Erythroblast (primary cell): Measurements from ENCODE around the gene KRT5.

Source experiments
- GATA1 ChIP-seq: IDR thresholded peaks from 2 replicates; pipeline ENCODE4 v1.6.1; 2011; ENCODE audit warnings: low read depth, mild to moderate bottlenecking, control low read depth, low read length, moderate library complexity
- POLR2A ChIP-seq: IDR thresholded peaks from 2 replicates; pipeline ENCODE4 v1.6.1; 2011; ENCODE audit warnings: mild to moderate bottlenecking, low read length

DNA sequence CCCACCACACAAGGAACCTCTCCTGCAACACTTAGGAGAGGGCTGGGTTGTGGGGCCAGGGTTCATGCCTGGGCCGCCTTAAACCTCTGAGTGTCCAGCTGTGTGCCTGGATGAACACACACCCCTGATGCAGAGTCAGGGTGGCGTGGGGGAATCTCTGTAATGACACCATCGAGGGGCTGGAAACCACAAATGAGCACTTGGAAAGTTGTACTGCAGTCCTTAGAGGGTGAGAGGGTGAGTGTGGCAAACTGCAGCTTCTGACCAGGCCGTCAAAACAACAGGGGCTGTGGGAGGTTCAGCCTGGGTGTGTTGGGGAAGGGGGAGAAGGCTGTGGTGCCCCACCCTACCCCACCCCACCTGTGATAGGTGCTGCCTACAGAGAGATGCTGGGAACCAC, 12.4 kb upstream of the KRT5 start:
- TF ChIP-seq POLR2A: no peak
- no peak for TF ChIP-seq GATA1
